Upper lobe of left lung (tissue), 6 donors: ENCODE data around the gene SH3PXD2A. TPM values are rescaled to one million over a fixed set of nuclear protein-coding genes. Genes with fewer than 3 reads are reported as not detected.

Experiments
- ATAC-seq, 2 donors: fragments of 200-7000 bp; cut with Tn5 transposase; one replicate each; pipeline ENCODE4 v1.9.1; 2022; ENCODE audit warnings: mild to moderate bottlenecking in 2 of 2, moderate library complexity in 2 of 2; ENCODE audit not compliant: low FRiP score in 2 of 2
- DNase-seq, 2 donors: peaks; one replicate each; pipeline ENCODE4 v3.0.0-alpha.2; 2019 to 2020
- H3K27ac ChIP-seq, 4 donors: fragments of 200-600 bp; sonication (generic); one replicate each; pipeline ENCODE4 v1.5.1; 2016 to 2019
- H3K27me3 ChIP-seq, 4 donors: fragments of 200-600 bp; sonication (generic); one replicate each; pipeline ENCODE4 v1.5.1; 2017 to 2019
- H3K36me3 ChIP-seq, 4 donors: fragments of 200-600 bp; sonication (generic); one replicate each; pipeline ENCODE4 v1.5.1; 2016 to 2019
- H3K4me1 ChIP-seq, 4 donors: fragments of 200-600 bp; sonication (generic); one replicate each; pipeline ENCODE4 v1.5.1; 2018 to 2019
- H3K4me3 ChIP-seq, 4 donors: fragments of 200-600 bp; sonication (generic); one replicate each; pipeline ENCODE4 v1.5.1; 2017 to 2019; ENCODE audit warnings: mild to moderate bottlenecking in 2 of 4, moderate library complexity in 1 of 4
- H3K9me3 ChIP-seq, 4 donors: fragments of 200-600 bp; sonication (generic); one replicate each; pipeline ENCODE4 v1.5.1; 2018 to 2019
- EP300 ChIP-seq, 4 donors: sonication (generic); formaldehyde crosslinking; IDR thresholded peaks; one replicate each; pipeline ENCODE4 v1.5.1; 2017; ENCODE audit warnings: antibody characterized with exemption in 4 of 4, control low read depth in 2 of 4
- POLR2A ChIP-seq, 4 donors: fragments of 450-650 bp; IDR thresholded peaks; one replicate each; pipeline ENCODE4 v1.5.1; 2016 to 2017; ENCODE audit warnings: antibody characterized with exemption in 4 of 4, mild to moderate bottlenecking in 2 of 4
- POLR2AphosphoS5 ChIP-seq, 2 donors: sonication (generic); formaldehyde crosslinking; IDR thresholded peaks; one replicate each; pipeline ENCODE4 v1.5.1; 2017; ENCODE audit warnings: antibody characterized with exemption in 2 of 2
- WGBS, 2 donors: methylation state at CpG; one replicate each; pipeline ENCODE4 v1.1.5; 2017 to 2018; 5-methylcytosine and 5-hydroxymethylcytosine counted together
- total RNA-seq, 6 donors: library from RNA; depleted of rRNA in 4 of 6; stranded (reverse); fragments of >200 nt in 4 of 6; gene quantifications; one replicate each; pipeline versions ENCODE4 v1.1.0 to v1.2.1, GENCODE V29; 2016 to 2021
- TF ChIP-seq, protein P1 (sequence below), 6 experiments: fragments of 450-650 bp in 4 of 6; fragments of 200-600 bp in 2 of 6; sonication (generic) in 2 of 6; IDR thresholded peaks; one replicate each; pipeline ENCODE4 v1.5.1; 2016 to 2019; ENCODE audit warnings: antibody characterized with exemption in 6 of 6
- donor health status: DM: no; HTN: no; CAD: no; lungs with moderate emphysema.
- donor health status: DM: no; HTN: yes; CAD: no; lungs with severe emphysema.

Gene SH3PXD2A
- total RNA-seq, 6 donors from 2014 or later: 19.6 to 42.2 (median 30.8) TPM

GRCh38 chr10:103649654-103650423 lies 205.5 kb downstream of the SH3PXD2A start:
- ATAC-seq (no peak), DNase-seq (no peak)
- no peak for TF ChIP-seq POLR2AphosphoS5 (IDR thresholded peaks at IDR 0.05)
- TF ChIP-seq POLR2A (IDR thresholded peaks at IDR 0.05): no peak
- TF ChIP-seq EP300 (IDR thresholded peaks at IDR 0.05): no peak
- TF ChIP-seq, protein P1, sequence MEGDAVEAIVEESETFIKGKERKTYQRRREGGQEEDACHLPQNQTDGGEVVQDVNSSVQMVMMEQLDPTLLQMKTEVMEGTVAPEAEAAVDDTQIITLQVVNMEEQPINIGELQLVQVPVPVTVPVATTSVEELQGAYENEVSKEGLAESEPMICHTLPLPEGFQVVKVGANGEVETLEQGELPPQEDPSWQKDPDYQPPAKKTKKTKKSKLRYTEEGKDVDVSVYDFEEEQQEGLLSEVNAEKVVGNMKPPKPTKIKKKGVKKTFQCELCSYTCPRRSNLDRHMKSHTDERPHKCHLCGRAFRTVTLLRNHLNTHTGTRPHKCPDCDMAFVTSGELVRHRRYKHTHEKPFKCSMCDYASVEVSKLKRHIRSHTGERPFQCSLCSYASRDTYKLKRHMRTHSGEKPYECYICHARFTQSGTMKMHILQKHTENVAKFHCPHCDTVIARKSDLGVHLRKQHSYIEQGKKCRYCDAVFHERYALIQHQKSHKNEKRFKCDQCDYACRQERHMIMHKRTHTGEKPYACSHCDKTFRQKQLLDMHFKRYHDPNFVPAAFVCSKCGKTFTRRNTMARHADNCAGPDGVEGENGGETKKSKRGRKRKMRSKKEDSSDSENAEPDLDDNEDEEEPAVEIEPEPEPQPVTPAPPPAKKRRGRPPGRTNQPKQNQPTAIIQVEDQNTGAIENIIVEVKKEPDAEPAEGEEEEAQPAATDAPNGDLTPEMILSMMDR (IDR thresholded peaks at IDR 0.05): no peak
- no peak overlapping the region for H3K4me3 ChIP-seq
- WGBS, 2 donors: 79 to 86% methylated on average over 7 to 10 of the region's 11 CpGs
- peaks cover 27 to 72% (median 47%) of the 10 kb centered on the region in 4 donors for H3K4me1 ChIP-seq
- no peaks in the 10 kb centered on the region for H3K9me3 ChIP-seq
- H3K36me3 ChIP-seq: peaks cover 0 to 6% (median 0%) of the 10 kb centered on the region in 4 donors
- no peaks in the 10 kb centered on the region for H3K27me3 ChIP-seq
- H3K27ac ChIP-seq: peak overlapping the region in 2 of 4 donors; percentile 3 to 38

- Histone ChIP-seq H3K4me1 (peaks cover 28 to 74% (median 46%) of the 10 kb centered on the region in 4 donors), H3K27ac (peak overlapping the region in 3 of 4 donors; percentile 38 to 53 (median 50))
- TF ChIP-seq EP300 (IDR thresholded peaks at IDR 0.05) (peak in 1 of 4 donors; percentile 51), POLR2A (IDR thresholded peaks at IDR 0.05) (no peak), POLR2AphosphoS5 (IDR thresholded peaks at IDR 0.05) (peak in 1 of 2 donors; percentile 21)
- TF ChIP-seq, protein P1 (IDR thresholded peaks at IDR 0.05): no peak
Observed at GRCh38 chr10:103648636-103649532, 206.5 kb downstream of the SH3PXD2A start.

DNA sequence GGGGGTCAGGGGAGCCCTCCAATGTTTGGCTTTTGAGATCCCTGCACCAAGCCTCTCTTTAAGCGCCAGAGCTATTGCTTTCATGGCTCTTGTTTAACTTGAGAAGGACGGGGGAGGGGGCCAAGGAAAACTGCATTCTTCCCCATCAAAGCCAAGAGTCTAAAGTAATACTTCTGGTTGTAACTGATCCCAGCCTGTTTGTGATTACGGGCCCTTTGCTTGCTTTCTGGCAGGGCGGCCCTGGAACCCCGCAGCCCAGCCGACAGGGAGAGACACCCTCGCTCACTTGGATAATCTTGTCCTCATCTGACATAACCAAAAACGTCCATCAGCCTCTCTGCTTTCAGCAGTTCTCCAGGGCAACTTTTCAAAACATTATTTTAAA lies 207.1 kb downstream of the SH3PXD2A start:
- Histone ChIP-seq H3K4me1 (peaks cover 22 to 67% (median 41%) of the 10 kb centered on the region in 4 donors), H3K27ac (peak overlapping the region in 3 of 4 donors; percentile 13 to 52 (median 16)), H3K36me3 (peaks cover 0 to 6% (median 0%) of the 10 kb centered on the region in 4 donors), H3K27me3 (no peaks in the 10 kb centered on the region), H3K4me3 (no peak overlapping the region), H3K9me3 (no peaks in the 10 kb centered on the region)
- peak in 1 of 2 donors; percentile 40 for ATAC-seq
- TF ChIP-seq, protein P1 (IDR thresholded peaks at IDR 0.05): no peak
- no peak for TF ChIP-seq EP300 (IDR thresholded peaks at IDR 0.05)
- no peak for TF ChIP-seq POLR2A (IDR thresholded peaks at IDR 0.05)
- no peak for TF ChIP-seq POLR2AphosphoS5 (IDR thresholded peaks at IDR 0.05)
- peak in 1 of 2 donors; percentile 70 for DNase-seq
- 64 to 73% methylated on average over 8 of the region's 8 CpGs for WGBS, 2 donors

More at GRCh38 chr10:103648636-103649532, 206.5 kb downstream of the SH3PXD2A start:
- DNase-seq: peak in 1 of 2 donors; percentile 80
- Histone ChIP-seq H3K9me3 (no peaks in the 10 kb centered on the region), H3K4me3 (no peak overlapping the region), H3K27me3 (no peaks in the 10 kb centered on the region), H3K36me3 (peaks cover 0 to 6% (median 0%) of the 10 kb centered on the region in 4 donors)
- 67 to 74% methylated on average over 9 to 18 of the region's 18 CpGs for WGBS, 2 donors
- peak; percentile 2 to 12 for ATAC-seq

DNA sequence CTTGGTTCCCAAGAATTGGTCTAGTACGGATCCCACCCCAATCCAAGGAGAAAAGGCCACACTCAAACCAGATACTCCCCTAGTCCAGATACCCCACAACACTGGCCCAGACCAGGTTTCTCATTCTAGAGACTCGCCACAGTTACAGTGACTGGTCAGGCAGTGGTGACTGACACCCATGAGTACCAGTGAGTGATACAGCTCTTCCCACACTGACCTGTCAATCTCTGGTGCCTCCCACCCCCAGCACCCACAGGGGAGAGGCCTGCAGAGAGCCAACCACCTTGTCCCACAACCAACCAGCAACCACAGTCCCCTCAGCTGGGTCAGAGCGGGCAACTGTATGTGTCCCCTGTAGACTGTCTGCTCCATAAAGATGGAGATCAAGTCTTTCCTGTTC lies 209.1 kb downstream of the SH3PXD2A start:
- WGBS, 2 donors: 95 to 100% methylated on average over 2 to 3 of the region's 3 CpGs
- no peak for TF ChIP-seq EP300 (IDR thresholded peaks at IDR 0.05)
- no peak for TF ChIP-seq POLR2A (IDR thresholded peaks at IDR 0.05)
- TF ChIP-seq POLR2AphosphoS5 (IDR thresholded peaks at IDR 0.05): no peak
- TF ChIP-seq, protein P1 (IDR thresholded peaks at IDR 0.05): no peak
- Histone ChIP-seq H3K27ac (peak overlapping the region in 1 of 4 donors; percentile 4), H3K4me3 (no peak overlapping the region), H3K4me1 (peaks cover 19 to 48% (median 29%) of the 10 kb centered on the region in 4 donors), H3K27me3 (no peaks in the 10 kb centered on the region), H3K9me3 (no peaks in the 10 kb centered on the region), H3K36me3 (peaks cover 0 to 6% (median 0%) of the 10 kb centered on the region in 4 donors)
- DNase-seq (no peak), ATAC-seq (no peak)
